ENCODE measurements around the gene GTF2H2.
"Not testable (repeated sequence)": the region's sequence is repeated elsewhere in the genome, so short reads cannot be mapped to it uniquely, and the experiment has no call there.

Gene GTF2H2

DNA sequence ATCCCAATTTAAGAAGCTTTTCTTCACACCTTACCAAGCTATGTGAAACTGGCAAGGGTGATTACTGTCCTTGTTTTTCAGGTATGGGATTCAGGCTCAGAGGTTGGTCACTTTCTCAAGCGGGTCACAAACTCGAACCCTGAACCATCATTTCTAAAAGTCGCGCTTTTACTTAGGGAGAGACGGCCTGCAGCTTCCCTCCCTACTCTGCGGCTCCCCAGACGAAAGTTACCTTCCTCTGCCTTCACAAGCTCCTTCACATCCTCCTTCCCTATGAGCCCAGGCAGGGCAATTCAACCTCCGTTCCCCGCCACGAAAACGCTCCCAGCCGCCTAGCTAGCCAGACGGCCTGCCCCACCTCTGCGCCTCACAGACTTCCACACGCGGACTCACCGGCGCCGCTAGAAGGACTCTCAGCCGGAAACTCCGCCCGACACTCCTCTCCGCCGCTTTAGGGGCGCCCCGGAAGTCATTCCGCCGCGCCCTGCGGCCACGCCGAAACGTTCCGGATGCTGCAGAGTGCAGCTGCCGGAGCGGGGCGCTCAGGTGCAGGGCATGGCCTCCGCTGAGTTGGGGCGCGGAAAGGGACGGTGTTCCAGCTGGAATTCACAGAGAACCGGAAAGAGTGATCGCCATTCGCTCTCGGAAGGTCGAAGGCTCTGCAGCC is at the start of gene GTF2H2:
Gene GTF2H2, minus strand, starts transcription at position 415 of the 667 bp plus-strand sequence. CDS start 4,913 bp downstream, outside the sequence.
- not testable (repeated sequence) for DNase-seq (ENCODE audit: low read depth)

DNA sequence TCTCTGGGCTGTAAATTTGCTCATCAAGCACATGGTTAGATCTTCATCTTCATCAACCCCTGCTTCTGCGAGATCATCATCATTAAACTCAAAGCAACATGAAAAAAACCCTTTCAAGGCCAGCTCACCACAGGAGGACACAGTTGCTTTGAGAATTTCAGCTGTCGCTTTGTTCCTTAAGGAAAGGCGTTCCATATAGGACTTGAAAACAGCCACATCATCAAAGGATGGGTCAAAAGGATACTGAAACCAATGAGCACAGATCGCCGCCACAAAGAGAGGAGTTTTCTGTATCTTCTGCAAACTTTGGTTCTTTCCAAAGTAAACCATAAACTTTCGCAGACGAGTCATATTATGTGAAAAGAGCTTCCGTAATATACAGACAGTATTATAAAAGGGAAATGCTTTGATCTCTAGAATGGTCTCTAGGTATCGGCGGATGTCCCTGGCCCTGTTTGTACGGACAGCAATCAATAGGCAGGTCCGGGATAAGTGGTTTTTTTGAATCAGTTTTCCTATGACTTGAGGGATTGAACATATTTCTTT is 42.3 kb upstream of the GTF2H2 start:
- DNase-seq (ENCODE audit: low read depth): not testable (repeated sequence)

DNA sequence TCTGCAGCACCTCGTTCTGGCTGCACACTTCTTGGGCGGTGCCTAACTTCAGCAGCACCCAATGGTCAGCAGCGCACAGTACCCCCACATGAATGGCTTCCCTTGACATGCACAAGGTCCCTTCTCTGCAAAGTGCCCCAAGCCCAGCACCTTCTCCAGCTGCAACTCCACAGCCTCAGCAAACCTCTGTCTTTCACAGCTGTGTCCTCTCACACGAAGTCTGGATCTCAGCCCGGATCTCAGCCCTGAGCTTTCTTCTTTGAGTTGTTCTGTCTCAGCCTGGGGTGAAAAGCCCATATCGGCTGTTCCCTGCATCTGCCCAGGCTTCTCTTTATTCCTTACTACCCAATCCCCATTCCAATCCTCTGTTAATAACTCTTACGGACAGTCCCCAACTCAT is 32.5 kb upstream of the GTF2H2 start:
- not testable (repeated sequence) for DNase-seq (ENCODE audit: low read depth)

DNA sequence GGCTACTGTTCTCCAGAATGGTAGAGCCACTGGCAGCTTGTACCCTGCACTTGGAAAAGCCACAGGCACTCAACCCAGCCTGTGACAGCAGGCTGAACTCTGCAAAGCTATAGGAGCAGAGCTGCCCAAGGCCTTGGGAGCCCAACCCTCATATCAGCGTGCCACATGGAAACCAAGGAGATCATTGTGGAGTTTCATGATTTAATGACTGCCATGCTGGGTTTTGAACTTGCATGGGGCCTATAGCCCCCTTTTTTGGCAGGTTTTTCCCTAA is 30.4 kb upstream of the GTF2H2 start:
- DNase-seq (ENCODE audit: low read depth): not testable (repeated sequence)

DNA sequence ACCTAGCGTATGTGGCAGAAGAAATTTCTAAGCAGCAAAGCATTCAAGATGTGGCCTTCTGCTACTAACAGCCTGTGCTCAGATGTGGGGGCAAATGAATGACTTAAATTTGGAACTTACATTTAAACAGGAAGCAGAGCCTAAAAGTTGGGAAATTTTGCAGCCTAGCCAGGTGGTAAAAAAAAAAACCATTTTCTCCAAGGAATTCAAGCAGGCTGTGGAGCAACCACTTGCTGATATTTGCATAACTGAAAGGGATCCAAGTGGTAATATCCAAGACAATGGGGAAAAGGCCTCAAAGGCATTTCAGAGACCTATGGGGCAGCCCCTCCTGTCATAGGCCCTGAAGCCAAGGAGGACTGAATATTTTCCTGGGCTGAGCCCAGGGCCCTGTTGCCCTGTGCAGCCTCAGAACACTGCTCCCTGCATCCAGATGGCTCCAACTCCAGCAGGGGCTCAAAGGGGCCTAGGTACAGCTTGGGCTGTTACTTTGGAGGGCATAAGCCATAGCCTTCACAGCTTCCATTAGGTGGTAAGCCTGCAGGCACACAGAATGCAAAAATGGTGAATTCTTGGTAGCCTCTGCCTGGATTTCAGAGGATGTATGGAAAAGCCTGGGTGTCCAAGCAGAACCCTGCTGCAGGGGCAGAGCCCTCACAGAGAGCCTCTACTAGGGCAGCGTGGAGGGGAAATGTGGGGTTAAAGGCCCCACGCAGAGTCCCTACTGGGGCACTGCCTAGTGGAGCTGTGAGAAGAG is 29.9 kb upstream of the GTF2H2 start:
- not testable (repeated sequence) for DNase-seq (ENCODE audit: low read depth)

DNA sequence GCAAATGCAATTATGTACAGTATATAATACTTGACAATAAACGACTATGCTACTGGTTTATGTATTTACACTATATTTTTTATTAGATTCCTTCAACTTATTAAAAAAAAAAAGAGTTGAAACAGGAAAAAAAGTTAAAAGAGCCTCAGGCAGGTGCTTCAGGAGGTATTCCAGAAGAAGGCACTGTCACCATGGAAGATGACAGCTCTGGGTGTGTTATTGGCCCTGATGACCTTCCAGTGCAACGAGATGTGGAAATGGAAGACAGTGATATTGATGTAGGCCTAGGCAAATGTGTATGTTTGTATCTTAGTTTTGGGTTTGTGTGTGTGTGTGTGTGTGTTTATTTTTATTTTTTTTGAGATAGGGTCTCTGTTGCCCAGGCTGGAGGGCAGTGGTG is 22.3 kb upstream of the GTF2H2 start:
- not testable (repeated sequence) for DNase-seq (ENCODE audit: low read depth)

DNA sequence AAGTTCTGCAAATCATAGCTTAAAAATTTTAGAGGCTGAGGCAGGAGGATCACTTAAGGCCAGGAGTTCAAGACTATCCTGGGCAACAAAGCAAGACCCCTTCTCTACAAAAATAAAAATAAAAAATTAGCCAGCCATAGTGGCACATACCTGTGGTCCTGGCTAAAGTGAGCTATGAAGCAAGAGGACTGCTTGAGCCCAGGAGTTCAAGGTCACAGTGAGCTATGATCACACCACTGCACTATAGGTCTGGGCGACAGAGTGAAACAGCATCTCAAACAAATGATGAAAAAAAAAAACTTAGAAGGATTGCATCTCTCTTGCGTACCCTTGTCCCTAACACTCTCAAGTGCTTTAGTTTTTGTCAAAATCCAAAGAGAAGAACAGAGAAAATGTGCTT is 21.3 kb upstream of the GTF2H2 start:
- DNase-seq (ENCODE audit: low read depth): not testable (repeated sequence)

DNA sequence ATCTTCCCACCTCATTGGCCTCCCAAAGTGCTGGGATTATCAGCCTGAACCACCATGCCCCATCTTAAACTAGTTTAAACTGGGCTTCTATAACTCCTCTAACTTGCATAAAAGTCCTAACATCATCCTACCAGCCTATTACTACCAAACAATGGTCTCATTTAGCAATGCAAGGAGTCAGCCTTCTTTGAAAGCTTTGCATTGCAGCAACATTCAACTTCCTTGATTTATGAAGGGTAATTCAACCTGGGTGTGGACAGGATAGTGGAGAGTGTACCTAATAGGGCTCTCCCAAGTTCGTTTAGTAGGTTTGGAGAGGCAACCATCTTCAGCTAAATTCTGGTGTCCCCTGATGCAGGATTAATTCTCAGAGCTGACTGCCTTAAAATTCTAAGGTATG is 18.7 kb upstream of the GTF2H2 start:
- not testable (repeated sequence) for DNase-seq (ENCODE audit: low read depth)

DNA sequence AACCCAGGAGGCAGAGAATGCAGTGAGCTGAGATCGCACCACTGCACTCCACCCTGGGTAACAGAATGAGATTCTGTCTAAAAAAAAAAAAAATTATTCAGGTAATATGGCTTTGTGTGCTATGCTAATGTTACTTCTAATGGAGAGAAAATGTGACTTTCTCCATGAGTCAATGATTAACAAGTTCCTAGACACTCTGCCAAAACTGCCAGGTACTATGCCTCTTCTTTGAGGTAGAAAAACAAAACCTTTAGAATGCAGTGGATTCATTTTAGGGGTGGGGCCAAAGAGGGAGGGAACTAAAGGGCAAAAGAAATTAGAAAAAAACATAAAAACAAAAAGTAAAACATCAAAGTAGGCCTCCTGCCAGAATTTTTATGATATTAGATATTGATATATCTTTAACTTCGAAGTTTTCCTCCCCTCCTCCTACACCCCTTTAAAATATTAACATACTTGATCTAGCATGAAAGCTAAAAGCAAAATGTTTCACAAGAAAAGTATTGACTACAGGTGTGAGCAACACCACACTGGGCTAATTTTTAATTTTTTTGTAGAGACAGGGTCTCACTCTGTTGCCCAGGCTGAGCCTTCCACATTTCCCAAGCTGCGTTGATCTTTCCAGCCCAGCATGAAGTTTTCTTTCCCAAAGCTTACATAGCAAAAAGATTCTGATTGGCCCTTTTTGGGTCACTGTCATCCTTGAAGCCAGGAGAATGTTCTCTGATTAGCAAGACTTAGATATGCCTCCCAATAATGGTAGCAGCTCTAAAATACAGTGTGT is 17.0 kb upstream of the GTF2H2 start:
- not testable (repeated sequence) for DNase-seq (ENCODE audit: low read depth)

DNA sequence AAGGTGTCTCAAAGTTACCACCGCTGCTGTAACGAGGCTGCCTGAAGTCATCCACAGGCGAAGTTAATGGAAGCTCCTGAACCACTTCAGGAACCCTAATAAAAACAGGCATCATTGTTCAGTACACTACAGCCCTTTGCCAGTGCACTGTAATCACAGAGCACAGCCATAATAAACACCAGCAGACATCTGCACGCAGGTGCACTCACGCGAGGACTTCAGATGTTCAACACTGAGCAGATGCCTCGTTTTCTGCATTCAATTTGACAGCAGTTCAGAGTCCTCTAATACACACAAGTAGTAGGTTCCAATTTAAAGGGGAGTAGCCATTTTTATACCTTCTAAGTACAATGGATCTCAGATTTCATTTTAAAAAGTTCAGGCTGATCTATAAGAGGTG is 15.4 kb upstream of the GTF2H2 start:
- DNase-seq (ENCODE audit: low read depth): not testable (repeated sequence)

DNA sequence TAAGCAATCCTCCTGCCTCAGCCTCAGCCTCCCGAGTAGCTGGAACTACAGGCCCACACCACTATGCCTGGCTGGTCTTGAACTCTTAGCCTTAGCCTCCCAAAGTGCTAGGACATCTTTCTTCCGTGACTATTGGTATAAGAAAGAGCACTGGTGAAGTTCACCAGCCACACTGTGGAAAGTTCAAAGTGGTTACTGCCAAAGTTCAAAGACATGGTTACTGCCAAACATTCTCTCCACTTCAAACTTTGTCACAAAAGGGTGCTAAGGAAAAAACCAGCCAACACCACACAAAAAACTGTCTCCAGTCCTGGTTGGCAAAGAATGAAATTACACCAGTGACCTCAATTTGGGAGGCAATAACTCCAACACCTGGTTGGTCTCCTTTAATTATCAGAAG is 14.9 kb upstream of the GTF2H2 start:
- DNase-seq (ENCODE audit: low read depth): not testable (repeated sequence)

DNA sequence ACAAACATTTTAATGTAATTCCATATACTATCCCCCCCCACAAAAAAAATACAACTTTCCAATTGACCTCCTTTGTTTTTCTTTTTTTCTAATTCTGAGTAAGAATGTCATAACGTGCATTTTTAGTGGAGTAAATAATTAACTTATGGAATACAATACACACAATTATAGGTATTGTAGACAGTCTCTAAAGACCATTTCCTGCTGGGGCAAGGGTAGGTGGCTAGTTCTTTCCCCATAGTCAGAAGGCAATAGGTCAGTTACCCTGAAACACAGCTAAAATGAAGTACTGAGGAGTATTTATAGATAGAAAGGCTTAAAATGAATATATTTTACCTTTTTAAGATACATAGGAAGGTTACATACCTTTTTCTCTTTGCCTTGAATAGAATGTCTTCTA is 6.2 kb downstream of the GTF2H2 start:
- not testable (repeated sequence) for DNase-seq (ENCODE audit: low read depth)

DNA sequence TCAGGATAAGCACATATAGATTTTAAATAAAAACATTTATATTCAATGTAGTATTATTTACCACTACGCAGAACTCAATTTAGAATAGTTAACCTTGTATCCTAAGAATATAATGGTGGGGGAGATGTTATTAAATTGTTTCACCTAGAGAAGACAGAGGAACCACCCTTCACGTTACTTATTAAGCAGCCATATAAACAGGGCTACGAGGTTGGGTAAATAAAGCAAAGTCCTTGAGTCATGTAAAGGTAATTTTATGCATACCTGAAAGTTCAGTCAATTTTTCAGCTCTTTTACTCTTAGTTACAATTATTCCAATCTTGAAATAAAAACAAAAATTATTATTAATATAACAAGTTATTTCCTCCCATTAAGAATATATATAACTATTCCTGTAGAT is 8.1 kb downstream of the GTF2H2 start:
- DNase-seq (ENCODE audit: low read depth): not testable (repeated sequence)

DNA sequence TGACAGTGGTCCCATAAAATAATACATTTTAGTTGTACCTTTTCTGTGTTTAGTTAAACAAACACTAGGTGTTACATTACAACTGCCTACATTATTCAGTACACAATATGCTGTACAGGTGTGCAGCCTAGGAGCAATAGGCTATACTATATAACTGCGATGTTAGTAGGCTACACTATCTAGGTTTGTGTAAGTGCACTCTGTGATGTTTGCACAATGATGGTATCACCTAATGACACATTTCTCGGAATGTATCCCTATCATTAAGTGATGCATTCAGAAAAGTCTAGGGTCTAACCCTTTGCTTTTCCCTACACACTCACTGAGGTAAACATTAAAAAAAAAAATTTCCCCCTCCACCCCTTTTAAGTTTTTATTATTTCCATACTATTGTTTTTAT is 22.7 kb downstream of the GTF2H2 start:
- not testable (repeated sequence) for DNase-seq (ENCODE audit: low read depth)

DNA sequence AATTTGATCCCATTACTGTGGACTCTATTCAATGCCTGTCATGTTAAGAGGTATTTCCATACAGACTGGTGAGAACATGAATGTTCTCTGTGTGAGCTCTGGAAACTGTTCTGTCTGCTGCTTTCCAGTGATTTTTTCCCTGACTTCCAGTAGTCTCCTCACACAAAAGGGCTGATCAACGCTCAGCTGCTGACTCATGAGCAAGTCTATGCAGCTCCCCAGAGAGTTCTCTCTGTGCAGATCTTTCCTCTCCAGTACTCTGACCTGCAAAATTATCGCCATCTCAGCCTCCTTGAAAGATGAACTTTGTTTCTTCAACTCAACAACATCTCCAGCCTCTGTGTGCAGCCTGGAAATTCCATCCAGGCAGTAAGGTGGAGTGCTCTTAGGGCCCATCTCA is 23.3 kb downstream of the GTF2H2 start:
- DNase-seq (ENCODE audit: low read depth): not testable (repeated sequence)

DNA sequence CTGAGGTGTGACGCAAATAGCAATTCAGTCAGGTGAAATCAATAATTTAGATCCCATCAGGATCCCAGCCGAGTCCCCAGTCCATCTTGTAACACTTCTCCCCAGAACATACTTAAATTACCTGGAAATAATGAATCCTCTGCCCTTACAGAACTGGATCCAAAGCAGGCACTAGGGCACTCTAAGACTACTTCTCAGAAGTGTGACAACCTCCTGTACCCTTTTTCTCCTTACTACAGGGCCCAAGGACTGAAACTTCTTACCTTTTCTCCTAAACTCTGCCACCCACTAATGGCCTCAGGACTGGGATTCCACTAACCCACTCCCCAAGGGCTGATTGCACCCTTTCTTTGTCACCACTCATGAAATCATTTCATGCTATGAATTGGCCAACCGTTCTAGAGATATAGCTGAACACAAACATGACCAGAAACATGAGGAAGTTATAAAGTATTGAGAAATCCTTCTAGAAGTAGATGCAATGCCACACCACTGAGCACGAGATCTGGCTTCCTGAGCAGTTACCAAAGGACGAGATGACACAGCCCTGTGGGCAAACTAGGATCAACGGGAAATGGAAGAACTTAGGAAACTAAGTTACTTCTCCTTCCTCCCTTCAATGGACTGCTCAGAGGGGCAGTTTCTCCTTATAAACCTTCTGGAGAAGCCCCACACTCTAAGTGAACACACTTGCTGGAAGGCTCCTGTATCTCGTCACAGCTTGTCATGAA is 36.3 kb downstream of the GTF2H2 start:
- not testable (repeated sequence) for DNase-seq (ENCODE audit: low read depth)

DNA sequence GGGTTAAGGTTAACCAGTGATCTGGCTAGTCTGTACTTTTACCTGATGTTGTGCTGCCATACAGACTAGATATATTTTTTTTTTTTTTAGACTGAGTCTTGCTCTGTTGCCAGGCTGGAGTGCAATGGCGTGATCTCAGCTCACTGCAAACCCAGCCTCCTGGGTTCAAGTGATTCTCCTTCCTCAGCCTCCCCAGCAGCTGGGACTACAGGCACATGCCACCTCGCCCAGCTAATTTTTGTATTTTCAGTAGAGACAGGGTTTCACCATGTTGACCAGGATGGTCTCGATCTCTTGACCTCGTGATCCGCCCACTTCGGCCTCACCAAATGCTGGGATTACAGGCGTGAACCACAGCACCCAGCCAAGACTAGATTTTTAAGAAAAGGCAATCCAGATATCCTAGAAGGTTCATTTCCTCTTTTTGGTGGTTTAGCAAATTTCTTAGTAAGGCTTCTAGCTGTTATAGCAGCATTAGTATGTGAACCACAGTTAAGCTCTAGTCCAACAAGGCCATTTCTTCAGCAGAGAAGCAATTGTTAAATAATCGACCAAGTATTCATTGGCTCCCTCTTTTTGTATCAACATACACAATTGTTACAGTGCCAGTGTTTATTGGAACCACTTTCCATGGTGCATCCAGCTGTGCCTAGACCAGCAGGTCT is 42.1 kb downstream of the GTF2H2 start, which contains the start of gene NAIP:
Gene NAIP, minus strand, starts transcription at position 51 of the 665 bp plus-strand sequence. CDS start 12,424 bp downstream, outside the sequence.
- not testable (repeated sequence) for DNase-seq (ENCODE audit: low read depth)

DNA sequence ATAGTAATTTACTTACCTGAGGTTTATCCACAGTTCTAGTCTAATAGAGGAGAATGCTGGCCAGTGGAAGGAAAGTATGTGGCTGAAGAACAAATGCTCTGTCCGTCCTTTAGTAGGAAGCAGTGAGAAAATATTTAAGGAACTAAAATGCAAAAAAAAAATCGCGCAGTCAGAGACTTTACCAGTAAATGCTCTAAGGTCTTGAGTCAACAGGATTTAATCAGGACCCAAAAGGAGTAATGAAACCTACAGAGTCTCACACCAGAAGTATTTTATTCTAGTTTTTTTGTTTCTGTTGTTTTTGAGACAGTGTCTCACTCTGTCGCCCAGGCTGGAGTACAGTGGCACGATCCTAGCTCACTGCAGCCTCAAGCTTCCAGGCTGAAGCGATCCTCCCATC is 46.8 kb downstream of the GTF2H2 start:
- not testable (repeated sequence) for DNase-seq (ENCODE audit: low read depth)

DNA sequence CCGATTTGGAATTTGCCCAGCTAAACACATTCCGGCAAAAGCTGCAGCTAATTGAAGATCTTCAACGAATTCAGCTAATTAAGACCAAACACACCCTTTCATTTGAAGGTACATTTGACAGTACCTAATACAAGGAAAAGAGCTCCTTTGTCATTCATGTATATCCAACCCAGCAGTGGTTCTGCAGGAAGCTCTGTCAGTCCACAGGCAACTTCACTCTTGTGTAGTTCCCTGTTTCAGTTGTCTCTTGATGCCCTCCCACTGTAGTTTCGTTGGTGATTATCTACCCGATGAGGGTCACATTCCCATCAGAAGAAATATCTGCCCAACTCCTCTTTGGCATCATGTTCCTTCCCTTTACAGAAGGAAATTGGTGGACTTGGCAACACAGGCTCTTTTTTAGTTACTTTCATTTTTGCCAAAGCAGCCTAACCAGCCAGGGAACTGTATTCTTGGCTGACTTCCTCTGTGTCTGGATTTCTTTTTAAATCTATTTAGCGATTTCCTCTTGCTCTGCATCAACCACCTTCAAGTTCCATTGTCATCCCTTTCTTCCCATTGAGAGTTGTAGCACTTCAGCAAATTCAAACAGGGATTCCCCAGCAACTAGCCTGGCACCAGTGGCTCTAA is 49.0 kb downstream of the GTF2H2 start:
- not testable (repeated sequence) for DNase-seq (ENCODE audit: low read depth)

DNA sequence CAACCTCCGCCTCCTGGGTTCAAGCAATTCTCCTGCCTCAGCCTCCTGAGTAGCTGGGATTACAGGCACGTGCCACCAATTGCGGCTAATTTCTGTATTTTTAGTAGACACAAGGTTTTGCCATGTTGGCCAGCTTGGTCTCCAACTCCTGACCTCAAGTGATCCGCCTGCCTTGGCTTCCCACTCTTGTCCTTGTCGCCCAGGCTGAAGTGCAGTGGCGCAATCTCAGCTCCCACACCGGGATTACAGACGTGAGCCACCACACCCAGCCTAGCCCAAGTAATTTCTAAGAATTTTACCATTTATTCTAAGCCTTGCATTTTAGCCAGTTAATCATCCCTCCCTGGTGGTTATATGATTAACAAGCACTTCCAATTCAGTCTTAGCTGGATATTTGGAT is 53.3 kb downstream of the GTF2H2 start:
- DNase-seq (ENCODE audit: low read depth): no peak

DNA sequence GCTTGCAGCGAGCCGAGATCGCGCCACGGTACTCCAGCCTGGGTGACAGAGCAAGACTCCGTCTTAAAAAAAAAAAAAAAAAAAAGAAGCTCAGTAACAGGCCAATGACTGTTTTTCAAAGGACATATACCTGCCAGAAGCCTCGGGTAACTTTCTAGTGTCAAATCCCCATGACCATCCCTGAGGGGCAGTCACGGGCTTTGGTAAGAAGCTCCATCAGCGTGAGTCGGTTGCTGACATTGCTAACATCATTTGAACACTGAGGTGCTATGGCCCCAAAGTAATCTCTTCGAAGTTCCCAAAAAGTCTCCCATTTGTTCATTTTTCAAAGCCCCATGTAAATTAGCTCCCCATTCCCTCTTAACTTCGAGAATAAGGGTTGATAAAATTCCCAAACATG is 53.9 kb downstream of the GTF2H2 start:
- DNase-seq (ENCODE audit: low read depth): no peak

Data from stimulated activated CD8-positive, alpha-beta memory T cell treated with anti-CD3 and anti-CD28 coated beads, Interleukin-15, amount 100 ng/mL, for 24 hours (primary cell).